H1 (cell line): Measurements from ENCODE around the gene KIAA1755. TPM values are rescaled to one million over a fixed set of nuclear protein-coding genes. Genes with fewer than 3 reads are reported as not detected.

Experiments
- CTCF ChIA-PET: fragments of 300-600 bp; sonication (Branson Sonifier 250); formaldehyde crosslinking; loops from one replicate; lab custom pipeline; 2021; ENCODE audit not compliant: partially characterized antibody; lab: Charles Lee
- POLR2A ChIA-PET: fragments of 300-600 bp; sonication (Branson Sonifier 250); formaldehyde crosslinking; loops from one replicate; lab custom pipeline; 2021; ENCODE audit warnings: inconsistent platforms; ENCODE audit not compliant: partially characterized antibody; lab: Charles Lee
- DNase-seq, 2 experiments: peaks; one replicate each; pipeline versions ENCODE4 v3.0.0 to v3.0.0-alpha.2; 2010 to 2022; ENCODE audit warnings: low spot score in 2 of 2, low read depth in 1 of 2, mixed read lengths in 1 of 2
- FAIRE-seq: peaks from 2 replicates; lab custom pipeline; 2011; peaks lifted over from hg19 to GRCh38; lab: Jason Lieb, UNC
- H2AFZ ChIP-seq: 2 replicates; pipeline ENCODE4 v1.8.1; 2012; ENCODE audit warnings: low read length, inconsistent platforms
- H2AK5ac ChIP-seq: 2 replicates; pipeline ENCODE4 v1.6.1; 2013; ENCODE audit warnings: low read depth, low read length
- H2BK120ac ChIP-seq: replicated peaks from 2 replicates; pipeline ENCODE3; 2013; ENCODE audit warnings: low read depth, low read length, inconsistent platforms
- H2BK12ac ChIP-seq: 2 replicates; pipeline ENCODE4 v1.6.1; 2013; ENCODE audit warnings: low read depth, low read length
- H2BK15ac ChIP-seq: 2 replicates; pipeline ENCODE4 v1.6.1; 2013; ENCODE audit warnings: low read length
- H2BK20ac ChIP-seq: 2 replicates; pipeline ENCODE4 v1.6.1; 2013; ENCODE audit warnings: low read length
- H2BK5ac ChIP-seq: 2 replicates; pipeline ENCODE4 v1.6.1; 2013; ENCODE audit warnings: low read depth, low read length
- H3K14ac ChIP-seq: 2 replicates; pipeline ENCODE4 v1.6.1; 2013; ENCODE audit warnings: inconsistent platforms; ENCODE audit not compliant: insufficient read length
- H3K18ac ChIP-seq: 2 replicates; pipeline ENCODE4 v1.6.1; 2013; ENCODE audit warnings: low read length; ENCODE audit errors: extremely low read depth
- H3K23ac ChIP-seq: 2 replicates; pipeline ENCODE4 v1.6.1; 2013; ENCODE audit warnings: inconsistent platforms; ENCODE audit not compliant: insufficient read length
- H3K23me2 ChIP-seq: 2 replicates; pipeline ENCODE4 v1.6.1; 2013; ENCODE audit warnings: low read depth, low read length
- H3K27ac ChIP-seq: 2 replicates; pipeline ENCODE4 v1.6.1; 2011; ENCODE audit warnings: low read depth, low read length, inconsistent platforms
- H3K27me3 ChIP-seq, 4 experiments: replicated peaks in 1 of 4; 1 replicate in 1 of 4; 2 replicates in 3 of 4; pipeline versions ENCODE4 v1.6.1 to v1.8.1; 2011 to 2013; ENCODE audit warnings: low read length in 3 of 4, mild to moderate bottlenecking in 3 of 4, inconsistent platforms in 2 of 4, mixed read lengths in 2 of 4, moderate library complexity in 1 of 4; ENCODE audit not compliant: control insufficient read depth in 3 of 4, insufficient read depth in 3 of 4; ENCODE audit errors: extremely low read depth in 1 of 4
- H3K36me3 ChIP-seq, 4 experiments: 2 replicates each; pipeline versions ENCODE4 v1.6.1 to v1.8.1; 2011 to 2013; ENCODE audit warnings: mild to moderate bottlenecking in 4 of 4, low read length in 3 of 4, moderate library complexity in 2 of 4, control low read depth in 1 of 4, inconsistent platforms in 1 of 4; ENCODE audit not compliant: insufficient read depth in 4 of 4, control insufficient read depth in 2 of 4
- H3K4ac ChIP-seq: replicated peaks from 2 replicates; pipeline ENCODE3; 2013; ENCODE audit warnings: low read length, low read depth, mixed read lengths, inconsistent platforms; ENCODE audit not compliant: insufficient read length
- H3K4me1 ChIP-seq, 4 experiments: replicated peaks in 1 of 4; 1 replicate in 1 of 4; 2 replicates in 3 of 4; pipeline versions ENCODE4 v1.6.1 to v1.8.1; 2011 to 2013; ENCODE audit warnings: low read length in 3 of 4, inconsistent platforms in 2 of 4, mixed read lengths in 1 of 4; ENCODE audit not compliant: insufficient read depth in 4 of 4, control insufficient read depth in 3 of 4
- H3K4me2 ChIP-seq, 2 experiments: 2 replicates each; pipeline versions ENCODE4 v1.6.1 to v1.8.1; 2011 to 2013; ENCODE audit warnings: low read depth in 2 of 2, low read length in 2 of 2, control low read depth in 1 of 2, inconsistent platforms in 1 of 2, mild to moderate bottlenecking in 1 of 2; ENCODE audit not compliant: insufficient read depth in 1 of 2
- H3K4me3 ChIP-seq, 4 experiments: fragments of 200-600, 300-600 bp in 1 of 4; sonication (generic), shearing (Covaris generic), sonication (Bioruptor Twin) in 1 of 4; 2 replicates each; pipeline versions ENCODE4 v1.5.1 to v1.8.1; 2011 to 2016; ENCODE audit warnings: low read length in 4 of 4, low read depth in 3 of 4, control low read depth in 2 of 4, inconsistent platforms in 2 of 4, mild to moderate bottlenecking in 2 of 4, mixed read lengths in 1 of 4, moderate library complexity in 1 of 4; ENCODE audit not compliant: insufficient read depth in 2 of 4; ENCODE audit errors: extremely low read depth in 1 of 4
- H3K56ac ChIP-seq: replicated peaks from 2 replicates; pipeline ENCODE3; 2013; ENCODE audit warnings: low read depth, mild to moderate bottlenecking, mixed read lengths, low read length, inconsistent platforms; ENCODE audit not compliant: insufficient read length
- H3K79me1 ChIP-seq: 2 replicates; pipeline ENCODE4 v1.6.1; 2013; ENCODE audit warnings: low read depth, low read length, control low read depth
- H3K79me2 ChIP-seq, 2 experiments: 2 replicates each; pipeline versions ENCODE4 v1.6.1 to v1.8.1; 2012 to 2013; ENCODE audit warnings: low read length in 2 of 2, mild to moderate bottlenecking in 2 of 2, inconsistent platforms in 1 of 2; ENCODE audit not compliant: insufficient read depth in 2 of 2, control insufficient read depth in 1 of 2
- H3K9ac ChIP-seq, 4 experiments: replicated peaks in 1 of 4; 1 replicate in 1 of 4; 2 replicates in 3 of 4; pipeline versions ENCODE4 v1.6.1 to v1.8.1; 2011 to 2013; ENCODE audit warnings: low read depth in 3 of 4, low read length in 3 of 4, control low read depth in 2 of 4, mild to moderate bottlenecking in 2 of 4, moderate library complexity in 2 of 4, inconsistent platforms in 1 of 4; ENCODE audit errors: extremely low read depth in 1 of 4
- H3K9me3 ChIP-seq, 2 experiments: 2 replicates each; pipeline versions ENCODE4 v1.6.1 to v1.8.1; 2012 to 2013; ENCODE audit warnings: mild to moderate bottlenecking in 2 of 2, moderate library complexity in 2 of 2, control low read depth in 1 of 2, inconsistent platforms in 1 of 2, low read depth in 1 of 2, low read length in 1 of 2, mixed read lengths in 1 of 2; ENCODE audit not compliant: insufficient read depth in 2 of 2
- H4K20me1 ChIP-seq, 2 experiments: replicated peaks in 1 of 2; 2 replicates each; pipeline versions ENCODE3 to v1.8.1; 2011 to 2013; ENCODE audit warnings: inconsistent platforms in 2 of 2, low read length in 2 of 2, mild to moderate bottlenecking in 1 of 2; ENCODE audit not compliant: insufficient read depth in 2 of 2, control insufficient read depth in 1 of 2
- H4K5ac ChIP-seq: 2 replicates; pipeline ENCODE4 v1.6.1; 2013; ENCODE audit warnings: low read length, low read depth, mixed read lengths, inconsistent platforms; ENCODE audit not compliant: insufficient read length
- H4K8ac ChIP-seq: 2 replicates; pipeline ENCODE4 v1.8.0; 2013; ENCODE audit warnings: mild to moderate bottlenecking, moderate library complexity, low read length, inconsistent platforms; ENCODE audit not compliant: insufficient read depth; ENCODE audit errors: extremely low read depth
- H4K91ac ChIP-seq: replicated peaks from 2 replicates; pipeline ENCODE3; 2013; ENCODE audit warnings: low read length, mixed read lengths, inconsistent platforms; ENCODE audit not compliant: insufficient read length
- ATF3 ChIP-seq: IDR thresholded peaks from 2 replicates; pipeline ENCODE4 v1.6.1; 2011; ENCODE audit warnings: low read depth, mild to moderate bottlenecking, low read length; ENCODE audit not compliant: insufficient read depth
- BCL11A ChIP-seq, 2 experiments: IDR thresholded peaks; one replicate each; pipeline ENCODE4 v1.6.1; 2011; ENCODE audit warnings: low read depth in 2 of 2, low read length in 2 of 2, mild to moderate bottlenecking in 2 of 2
- CREB1 ChIP-seq: IDR thresholded peaks from 2 replicates; pipeline ENCODE4 v1.6.1; 2012; ENCODE audit warnings: inconsistent platforms
- HDAC2 ChIP-seq, 2 experiments: fragments of 300-600 bp in 1 of 2; sonication (generic) in 1 of 2; IDR thresholded peaks; 2 replicates each; pipeline ENCODE4 v1.6.1; 2011 to 2012; ENCODE audit warnings: low read depth in 2 of 2, low read length in 2 of 2, mild to moderate bottlenecking in 2 of 2, moderate library complexity in 2 of 2, borderline replicate concordance in 1 of 2, inconsistent platforms in 1 of 2
- KDM5A ChIP-seq: fragments of 200-600 bp; IDR thresholded peaks from 2 replicates; pipeline ENCODE4 v1.7.1; 2012; ENCODE audit warnings: mild to moderate bottlenecking, low read length, inconsistent platforms, mixed read lengths
- RAD21 ChIP-seq, 2 experiments: IDR thresholded peaks in 1 of 2; conservative IDR thresholded peaks in 1 of 2; 2 replicates each; pipeline ENCODE4 v1.6.1; 2011; ENCODE audit warnings: low read depth in 2 of 2, low read length in 2 of 2, improper control_type of control experiment in 1 of 2, inconsistent platforms in 1 of 2, mild to moderate bottlenecking in 1 of 2, moderate library complexity in 1 of 2
- RBBP5 ChIP-seq: IDR thresholded peaks from 2 replicates; pipeline ENCODE4 v1.7.1; 2012; ENCODE audit warnings: low read depth, mild to moderate bottlenecking, inconsistent platforms, low read length, moderate library complexity, borderline replicate concordance
- RXRA ChIP-seq: IDR thresholded peaks from 2 replicates; pipeline ENCODE4 v1.6.1; 2011; ENCODE audit warnings: low read depth, mild to moderate bottlenecking, low read length, moderate library complexity; ENCODE audit not compliant: insufficient read depth
- SAP30 ChIP-seq: fragments of 300-600 bp; sonication (generic); IDR thresholded peaks from 2 replicates; pipeline ENCODE4 v1.7.1; 2012; ENCODE audit warnings: low read length, moderate library complexity, mild to moderate bottlenecking, inconsistent platforms; ENCODE audit not compliant: insufficient read depth, insufficient replicate concordance
- SIX5 ChIP-seq: IDR thresholded peaks from 2 replicates; pipeline ENCODE4 v1.6.1; 2011; ENCODE audit warnings: mild to moderate bottlenecking, low read depth, low read length
- TCF12 ChIP-seq: IDR thresholded peaks from 2 replicates; pipeline ENCODE4 v1.6.1; 2011; ENCODE audit warnings: low read depth, mild to moderate bottlenecking, low read length
- WGBS, 2 experiments: shearing (Covaris generic) in 1 of 2; methylation state at CpG; one replicate each; pipeline versions ENCODE4 v1.1.6 to v1.1.7; 2013 to 2015; ENCODE audit warnings: low lambda C conversion rate in 2 of 2, mixed read lengths in 2 of 2, inconsistent platforms in 1 of 2, low coverage in 1 of 2, missing lambda C conversion rate in 1 of 2; ENCODE audit not compliant: insufficient replicate concordance in 2 of 2, insufficient coverage in 1 of 2, insufficient read length in 1 of 2; ENCODE audit errors: extremely low coverage in 1 of 2, missing lambda C conversion rate in 1 of 2; 5-methylcytosine and 5-hydroxymethylcytosine counted together
- polyA plus RNA-seq, 7 experiments: library from polyadenylated mRNA; depleted of rRNA in 3 of 7; stranded (reverse) in 5 of 7; unstranded in 2 of 7; fragments of >200 nt in 5 of 7; fragments of 200-250 nt in 2 of 7; gene quantifications; 1 replicate in 5 of 7; 2 replicates in 1 of 7; 4 replicates in 1 of 7; pipeline versions ENCODE4 v1.2.1 to v1.2.3, GENCODE V29; 2011 to 2013; ENCODE audit warnings: missing spikeins in 2 of 7, mixed read lengths in 2 of 7
- total RNA-seq: library from RNA; stranded (reverse); fragmentation: NEBNext Ultra II Directional; extraction: Animal tissue kit (Norgen Biotek cat#: 25700); gene quantifications from 2 replicates; pipeline ENCODE4 v1.2.1, GENCODE V29; 2021

The KIAA1755 gene
- total and polyA plus RNA-seq, 2 of the 8 experiments (the other 6 are each of a cell fraction or from before 2014, with no cell fraction given), result 0.23 TPM; not detected in 1

- no peak overlapping the region for H3K4ac ChIP-seq
- DNase-seq, result peak; percentile 10 to 90
- H3K23me2 ChIP-seq, result no peaks in the 10 kb centered on the region
- no peak overlapping the region for H2BK20ac ChIP-seq
- no peak overlapping the region for H2BK5ac ChIP-seq
- H3K4me3 ChIP-seq, result no peak overlapping the region
- no peak overlapping the region for H3K18ac ChIP-seq
- 60% methylated on average over 8 of the region's 8 CpGs; no CpG with 5 or more reads in 1 of the 2 experiments for WGBS, 2 experiments
- H2AFZ ChIP-seq, result no peak overlapping the region
- 0 out of 2 replicates have a peak overlapping the region, but pooled peaks have one; percentile 42 for H2BK12ac ChIP-seq
- no peak overlapping the region for H4K5ac ChIP-seq
- no peak overlapping the region for H2AK5ac ChIP-seq
- no peaks in the 10 kb centered on the region; a peak in 1 of 7 replicates for H3K27me3 ChIP-seq
- 0 out of 2 replicates have a peak overlapping the region, but pooled peaks have one; percentile 16 for H2BK15ac ChIP-seq
- no peak overlapping the region for H3K14ac ChIP-seq
- CTCF ChIA-PET, result interaction anchor here (0.6 to 5.7 kb wide), 42 partner anchors 8 to 274 kb away, joined by 3 to 47 read pairs (median 4); no protein-coding TSS in a partner anchor
- no peaks in the 10 kb centered on the region; a peak in 1 of 4 replicates for H3K9me3 ChIP-seq
- H3K4me1 ChIP-seq, result peaks cover 0 to 4% (median 2%) of the 10 kb centered on the region in 4 experiments; a peak in 3 of 7 replicates
- H3K4me2 ChIP-seq, result no peak overlapping the region
- H3K36me3 ChIP-seq, result no peaks in the 10 kb centered on the region
- H3K9ac ChIP-seq, result no peak overlapping the region
- H4K20me1 ChIP-seq, result no peaks in the 10 kb centered on the region
- H3K56ac ChIP-seq, result no peak overlapping the region
- H3K79me2 ChIP-seq, result no peaks in the 10 kb centered on the region
- POLR2A ChIA-PET, result interaction anchor here (2.0 kb wide), 1 partner anchor 9 kb away, joined by 6 read pairs; no protein-coding TSS in a partner anchor
- no peak overlapping the region for H3K27ac ChIP-seq
- FAIRE-seq, result peak; percentile 81
- H2BK120ac ChIP-seq, result no peak overlapping the region
- H3K23ac ChIP-seq, result no peak overlapping the region
- no peak overlapping the region for H4K91ac ChIP-seq
- H3K79me1 ChIP-seq, result no peaks in the 10 kb centered on the region
- peak overlapping the region; percentile 3; the same call in 1 of the 2 replicates for H4K8ac ChIP-seq
- TF ChIP-seq SIX5 (no peak), SAP30 (no peak), RXRA (no peak), KDM5A (no peak), HDAC2 (IDR thresholded peaks at IDR 0.05; ENCODE audit: borderline replicate concordance in 1 of 2, low read depth in 2 of 2, low read length in 2 of 2) (no peak), TCF12 (no peak), ATF3 (no peak), CREB1 (0 out of 2 replicates have a peak, but pooled peaks have one; percentile 18), RAD21 (IDR thresholded peaks at IDR 0.05 in 1 of 2, conservative IDR thresholded peaks at IDR 0.05 in 1 of 2; ENCODE audit: low read depth in 2 of 2, low read length in 2 of 2) (peak; percentile 61 to 71), RBBP5 (no peak), BCL11A (IDR thresholded peaks at IDR 0.05; ENCODE audit: low read depth in 2 of 2, low read length in 2 of 2) (no peak)
Measured at GRCh38 chr20:38304845-38305447, 44.4 kb upstream of the KIAA1755 start.
